HepG2 (cell line): ENCODE results near the gene GALNT5. TPM values are rescaled to one million over a fixed set of nuclear protein-coding genes. Genes with fewer than 3 reads are reported as not detected.

Experiments
- ATAC-seq: fragments of 200-7000 bp; cut with Tn5 transposase; 3 replicates; pipeline ENCODE4 v1.9.1; 2020; ENCODE audit warnings: mild to moderate bottlenecking, moderate library complexity
- BruUV-seq: library from RNA; stranded (reverse); fragments of 400-500 nt; replicated peaks from 2 replicates; lab custom pipeline; 2021; lab: Mats Ljungman, UMichigan
- CTCF ChIA-PET: fragments of 300-600 bp; formaldehyde crosslinking; extraction: SDS; loops from one replicate; lab custom pipeline; 2021; ENCODE audit warnings: low total read pairs, inconsistent platforms, low intra/inter-chr PET ratio; lab: Yijun Ruan, JAX
- POLR2A ChIA-PET: fragments of 350-600 bp; sonication (Branson Sonifier 250); formaldehyde crosslinking; loops from one replicate; lab custom pipeline; 2020; ENCODE audit warnings: antibody characterized with exemption, inconsistent platforms; lab: Yijun Ruan, JAX
- DNase-seq: peaks from one replicate; pipeline ENCODE4 v3.0.0-alpha.2; 2015; ENCODE audit warnings: low spot score
- FAIRE-seq: peaks from 3 replicates; lab custom pipeline; 2011; peaks lifted over from hg19 to GRCh38; lab: Jason Lieb, UNC
- H2AFZ ChIP-seq: one replicate; pipeline ENCODE4 v1.6.1; 2011; ENCODE audit warnings: low read length, inconsistent platforms
- H3K27ac ChIP-seq: fragments of 300-600 bp; 3 replicates; pipeline ENCODE4 v1.8.0; 2011; ENCODE audit warnings: mixed run types, mild to moderate bottlenecking, mixed read lengths, low read length, inconsistent platforms; ENCODE audit not compliant: insufficient read depth; ENCODE audit errors: extremely low read length
- H3K27me3 ChIP-seq, 2 experiments: fragments of 200-600 bp in 1 of 2; 2 replicates in 1 of 2; 3 replicates in 1 of 2; pipeline versions ENCODE4 v1.6.0 to v1.8.0; 2011; ENCODE audit warnings: low read length in 2 of 2, mild to moderate bottlenecking in 2 of 2, moderate library complexity in 2 of 2, inconsistent platforms in 1 of 2; ENCODE audit not compliant: insufficient read depth in 2 of 2, control insufficient read depth in 1 of 2
- H3K36me3 ChIP-seq, 2 experiments: fragments of 200-600 bp in 1 of 2; replicated peaks in 1 of 2; 2 replicates in 1 of 2; 3 replicates in 1 of 2; pipeline versions ENCODE4 v1.5.1 to v1.8.0; 2011; ENCODE audit warnings: low read length in 2 of 2, inconsistent platforms in 1 of 2; ENCODE audit not compliant: insufficient read depth in 2 of 2, control insufficient read depth in 1 of 2
- H3K4me1 ChIP-seq: 2 replicates; pipeline ENCODE4 v1.5.1; 2012; ENCODE audit warnings: low read length, inconsistent platforms; ENCODE audit not compliant: insufficient read depth
- H3K4me2 ChIP-seq: 2 replicates; pipeline ENCODE4 v1.6.0; 2011; ENCODE audit warnings: low read depth, low read length, inconsistent platforms
- H3K4me3 ChIP-seq, 3 experiments: fragments of 200-600 bp in 1 of 3; sonication (generic), shearing (Covaris generic) in 1 of 3; replicated peaks in 1 of 3; 2 replicates each; pipeline ENCODE4 v1.5.1; 2011 to 2016; ENCODE audit warnings: low read length in 3 of 3, inconsistent platforms in 2 of 3, low read depth in 2 of 3, mild to moderate bottlenecking in 2 of 3, control low read depth in 1 of 3, mixed read lengths in 1 of 3; ENCODE audit not compliant: insufficient read depth in 1 of 3
- H3K79me2 ChIP-seq: one replicate; pipeline ENCODE4 v1.6.1; 2011; ENCODE audit warnings: low read length, inconsistent platforms; ENCODE audit not compliant: insufficient read depth
- H3K9ac ChIP-seq: 2 replicates; pipeline ENCODE4 v1.6.0; 2011; ENCODE audit warnings: mild to moderate bottlenecking, low read depth, low read length, inconsistent platforms; ENCODE audit not compliant: insufficient read depth
- H3K9me3 ChIP-seq: 2 replicates; pipeline ENCODE4 v1.5.1; 2012; ENCODE audit warnings: mild to moderate bottlenecking, low read length
- H4K20me1 ChIP-seq: 2 replicates; pipeline ENCODE4 v1.6.0; 2011; ENCODE audit warnings: inconsistent platforms, mild to moderate bottlenecking, low read length, moderate library complexity; ENCODE audit not compliant: insufficient read depth
- CSRNP2 ChIP-seq: sonication (generic); formaldehyde crosslinking; conservative IDR thresholded peaks from 2 replicates; pipeline ENCODE4 v1.8.0; 2022; ENCODE audit warnings: low read depth, missing genetic modification reagents
- HIVEP1 ChIP-seq: sonication (generic); formaldehyde crosslinking; IDR thresholded peaks from 2 replicates; pipeline ENCODE4 v1.4.0; 2020; ENCODE audit warnings: mild to moderate bottlenecking, missing genetic modification reagents
- MBNL3 ChIP-seq: fragments of 250-450 bp; sonication (Bioruptor Pico); conservative IDR thresholded peaks from 2 replicates; pipeline ENCODE4 v1.8.0; 2022; ENCODE audit warnings: mild to moderate bottlenecking, inconsistent platforms
- MED13 ChIP-seq: sonication (generic); formaldehyde crosslinking; IDR thresholded peaks from 2 replicates; pipeline ENCODE4 v1.5.0; 2020; ENCODE audit warnings: missing genetic modification reagents
- REL ChIP-seq: sonication (generic); formaldehyde crosslinking; conservative IDR thresholded peaks from 2 replicates; pipeline ENCODE4 v1.8.0; 2022; ENCODE audit warnings: mild to moderate bottlenecking, missing genetic modification reagents, moderate library complexity
- SATB2 ChIP-seq: sonication (generic); formaldehyde crosslinking; IDR thresholded peaks from 2 replicates; pipeline ENCODE4 v1.5.0; 2020; ENCODE audit warnings: missing genetic modification reagents
- ZFAT ChIP-seq: sonication (generic); formaldehyde crosslinking; conservative IDR thresholded peaks from 2 replicates; pipeline ENCODE4 v1.8.1; 2023; ENCODE audit warnings: missing genetic modification reagents, inconsistent platforms
- ZFP36 ChIP-seq: fragments of 150-350 bp; IDR thresholded peaks from 2 replicates; pipeline ENCODE4 v1.6.1; 2018; ENCODE audit warnings: borderline replicate concordance, low read length, low read depth; ENCODE audit not compliant: partially characterized antibody
- ZKSCAN1 ChIP-seq: fragments of 150-350 bp; IDR thresholded peaks from 2 replicates; pipeline ENCODE4 v1.6.1; 2014; ENCODE audit warnings: low read length
- WGBS: methylation state at CpG from one replicate; pipeline ENCODE4 v1.1.6; 2017; ENCODE audit warnings: low lambda C conversion rate; 5-methylcytosine and 5-hydroxymethylcytosine counted together
- in situ Hi-C: cut with HindIII; loops from 2 replicates; pipeline ENCODE4 v1.10.0; 2017; ENCODE audit warnings: low pct_unique_long_range_greater_than_20kb; ENCODE audit not compliant: extremely low pct_ligation_motif_present
- intact Hi-C: fragments of 100-400 bp; cut with micrococcal nuclease; formaldehyde crosslinking; loops from one replicate; pipeline ENCODE4 v1.10.0; 2022; ENCODE audit not compliant: unreplicated experiment
- polyA plus RNA-seq, 8 experiments: library from polyadenylated mRNA; depleted of rRNA in 3 of 8; stranded (reverse) in 7 of 8; unstranded in 1 of 8; fragments of >200 nt; fragmentation: Illumina TruSeq in 4 of 8; extraction: Trizol in 4 of 8; gene quantifications; 2 replicates each; pipeline versions ENCODE4 v1.2.1 to v1.2.3, GENCODE V29; 2011 to 2016; ENCODE audit warnings: low read depth in 4 of 8, missing spikeins in 1 of 8, mixed read lengths in 1 of 8; ENCODE audit not compliant: insufficient read depth in 1 of 8
- total RNA-seq, 5 experiments: library from RNA; depleted of rRNA; stranded (reverse); fragments of >200 nt; fragmentation: Illumina TruSeq; extraction: Trizol; gene quantifications; 2 replicates each; pipeline ENCODE4 v1.2.3, GENCODE V29; 2016; ENCODE audit warnings: low read depth in 1 of 5
- TF ChIP-seq, protein P1 (sequence below): sonication (generic); formaldehyde crosslinking; IDR thresholded peaks from 2 replicates; pipeline ENCODE4 v1.5.0; 2020; ENCODE audit warnings: mild to moderate bottlenecking, missing genetic modification reagents

GALNT5 gene
- total and polyA plus RNA-seq, 2 of the 13 experiments (the other 11 are each of a cell fraction or from before 2014, with no cell fraction given): not detected

DNA sequence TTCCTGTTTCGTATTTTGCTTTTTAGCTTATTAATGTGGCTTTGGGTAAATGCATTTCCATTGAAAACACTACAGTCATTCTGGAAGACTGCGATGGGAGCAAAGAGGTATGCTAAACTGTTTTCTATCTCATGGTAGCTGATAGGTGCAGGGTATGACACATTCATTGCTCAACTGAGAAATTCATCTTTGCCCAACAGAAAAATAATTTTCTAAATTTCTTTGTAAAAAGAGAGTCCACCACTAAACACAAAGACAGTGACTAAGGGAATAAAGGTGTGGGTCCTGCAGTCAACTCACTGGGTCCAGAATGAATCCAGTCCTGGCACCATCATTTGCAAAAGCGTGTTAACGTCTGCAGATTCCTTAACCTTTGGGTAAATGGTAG, 48.2 kb downstream of the GALNT5 start:
- Histone ChIP-seq H3K4me1 (no peaks in the 10 kb centered on the region), H3K4me2 (no peak overlapping the region), H4K20me1 (no peaks in the 10 kb centered on the region), H3K36me3 (no peaks in the 10 kb centered on the region), H3K9me3 (no peaks in the 10 kb centered on the region), H3K4me3 (no peak overlapping the region), H2AFZ (no peak overlapping the region), H3K27ac (no peak overlapping the region), H3K9ac (no peak overlapping the region), H3K27me3 (peaks cover 0 to 10% of the 10 kb centered on the region in 2 experiments; a peak in 1 of 5 replicates), H3K79me2 (no peaks in the 10 kb centered on the region)
- in situ Hi-C loops: no loop called here
- ChIA-PET CTCF (no interaction called here), POLR2A (no interaction called here)
- TF ChIP-seq HIVEP1 (CRISPR knock-in tag) (no peak), MBNL3 (CRISPR knock-in tag) (no peak), ZFAT (no peak), MED13 (CRISPR knock-in tag) (no peak), ZKSCAN1 (no peak), ZFP36 (no peak), SATB2 (CRISPR knock-in tag) (no peak), CSRNP2 (CRISPR knock-in tag) (no peak), REL (CRISPR knock-in tag) (no peak)
- TF ChIP-seq, protein P1, sequence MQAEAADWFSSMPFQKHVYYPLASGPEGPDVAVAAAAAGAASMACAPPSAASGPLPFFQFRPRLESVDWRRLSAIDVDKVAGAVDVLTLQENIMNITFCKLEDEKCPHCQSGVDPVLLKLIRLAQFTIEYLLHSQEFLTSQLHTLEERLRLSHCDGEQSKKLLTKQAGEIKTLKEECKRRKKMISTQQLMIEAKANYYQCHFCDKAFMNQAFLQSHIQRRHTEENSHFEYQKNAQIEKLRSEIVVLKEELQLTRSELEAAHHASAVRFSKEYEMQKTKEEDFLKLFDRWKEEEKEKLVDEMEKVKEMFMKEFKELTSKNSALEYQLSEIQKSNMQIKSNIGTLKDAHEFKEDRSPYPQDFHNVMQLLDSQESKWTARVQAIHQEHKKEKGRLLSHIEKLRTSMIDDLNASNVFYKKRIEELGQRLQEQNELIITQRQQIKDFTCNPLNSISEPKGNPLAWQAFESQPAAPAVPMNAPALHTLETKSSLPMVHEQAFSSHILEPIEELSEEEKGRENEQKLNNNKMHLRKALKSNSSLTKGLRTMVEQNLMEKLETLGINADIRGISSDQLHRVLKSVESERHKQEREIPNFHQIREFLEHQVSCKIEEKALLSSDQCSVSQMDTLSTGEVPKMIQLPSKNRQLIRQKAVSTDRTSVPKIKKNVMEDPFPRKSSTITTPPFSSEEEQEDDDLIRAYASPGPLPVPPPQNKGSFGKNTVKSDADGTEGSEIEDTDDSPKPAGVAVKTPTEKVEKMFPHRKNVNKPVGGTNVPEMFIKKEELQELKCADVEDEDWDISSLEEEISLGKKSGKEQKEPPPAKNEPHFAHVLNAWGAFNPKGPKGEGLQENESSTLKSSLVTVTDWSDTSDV (CRISPR knock-in tag): no peak
- intact Hi-C loops: no loop called here
- 7% methylated on average over 4 of the region's 4 CpGs for WGBS
- FAIRE-seq: no peak
- BruUV-seq: no TSS peak
- DNase-seq: no peak
- no peak for ATAC-seq
